GM12801 (cell line): Measurements from ENCODE around the gene HCFC2.

Experiments used
- TF ChIP-seq, protein P1 (sequence below): IDR thresholded peaks from one replicate; pipeline ENCODE4 v1.5.1; 2011; ENCODE audit warnings: control low read depth; ENCODE audit not compliant: insufficient read length; ENCODE audit errors: extremely low read depth

Gene HCFC2

GRCh38 chr12:104090685-104091084 lies 26.4 kb downstream of the HCFC2 start:
- TF ChIP-seq, protein P1, sequence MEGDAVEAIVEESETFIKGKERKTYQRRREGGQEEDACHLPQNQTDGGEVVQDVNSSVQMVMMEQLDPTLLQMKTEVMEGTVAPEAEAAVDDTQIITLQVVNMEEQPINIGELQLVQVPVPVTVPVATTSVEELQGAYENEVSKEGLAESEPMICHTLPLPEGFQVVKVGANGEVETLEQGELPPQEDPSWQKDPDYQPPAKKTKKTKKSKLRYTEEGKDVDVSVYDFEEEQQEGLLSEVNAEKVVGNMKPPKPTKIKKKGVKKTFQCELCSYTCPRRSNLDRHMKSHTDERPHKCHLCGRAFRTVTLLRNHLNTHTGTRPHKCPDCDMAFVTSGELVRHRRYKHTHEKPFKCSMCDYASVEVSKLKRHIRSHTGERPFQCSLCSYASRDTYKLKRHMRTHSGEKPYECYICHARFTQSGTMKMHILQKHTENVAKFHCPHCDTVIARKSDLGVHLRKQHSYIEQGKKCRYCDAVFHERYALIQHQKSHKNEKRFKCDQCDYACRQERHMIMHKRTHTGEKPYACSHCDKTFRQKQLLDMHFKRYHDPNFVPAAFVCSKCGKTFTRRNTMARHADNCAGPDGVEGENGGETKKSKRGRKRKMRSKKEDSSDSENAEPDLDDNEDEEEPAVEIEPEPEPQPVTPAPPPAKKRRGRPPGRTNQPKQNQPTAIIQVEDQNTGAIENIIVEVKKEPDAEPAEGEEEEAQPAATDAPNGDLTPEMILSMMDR = no peak

- TF ChIP-seq, protein P1 = no peak
These were observed 26.8 kb downstream of the HCFC2 start for GRCh38 chr12:104091136-104091535.

GRCh38 chr12:104094284-104094683 lies 30.0 kb downstream of the HCFC2 start:
- TF ChIP-seq, protein P1 = no peak

DNA sequence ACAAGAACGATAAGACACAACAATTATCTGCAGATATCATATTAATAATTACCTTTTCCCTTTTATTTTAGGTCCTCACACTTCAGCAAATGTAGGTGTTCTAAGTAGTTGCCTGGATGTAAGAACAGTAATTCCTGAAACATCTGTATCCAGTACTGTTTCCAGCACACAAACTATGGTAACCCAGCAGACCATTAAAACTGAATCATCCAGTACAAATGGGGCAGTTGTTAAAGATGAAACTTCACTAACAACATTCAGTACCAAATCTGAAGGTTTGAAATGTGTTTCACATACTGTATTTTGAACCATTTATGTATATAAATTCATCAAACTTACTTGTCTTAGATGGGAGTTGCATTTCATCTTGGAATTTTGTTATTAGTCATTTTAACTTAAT lies 31.0 kb downstream of the HCFC2 start:
- TF ChIP-seq, protein P1 = no peak

DNA sequence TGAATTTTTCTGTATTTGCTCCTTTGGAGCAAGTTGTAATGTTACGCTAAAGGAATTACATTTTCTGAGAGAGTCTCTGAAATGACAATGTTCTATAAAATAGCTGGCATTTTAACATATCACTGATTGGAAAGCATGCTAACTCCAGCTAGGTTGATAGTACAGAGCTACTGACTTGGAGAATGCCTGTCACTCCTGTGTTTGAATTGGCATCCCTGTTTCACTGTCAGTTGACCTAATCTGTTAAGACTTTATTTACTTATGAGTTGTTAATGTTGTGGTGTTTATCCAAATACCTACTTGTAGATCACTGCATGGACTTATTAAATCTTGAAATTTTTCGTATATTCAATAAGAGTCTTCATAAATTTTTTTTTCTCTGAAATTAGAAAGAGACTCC lies 33.6 kb downstream of the HCFC2 start:
- TF ChIP-seq, protein P1 = no peak

DNA sequence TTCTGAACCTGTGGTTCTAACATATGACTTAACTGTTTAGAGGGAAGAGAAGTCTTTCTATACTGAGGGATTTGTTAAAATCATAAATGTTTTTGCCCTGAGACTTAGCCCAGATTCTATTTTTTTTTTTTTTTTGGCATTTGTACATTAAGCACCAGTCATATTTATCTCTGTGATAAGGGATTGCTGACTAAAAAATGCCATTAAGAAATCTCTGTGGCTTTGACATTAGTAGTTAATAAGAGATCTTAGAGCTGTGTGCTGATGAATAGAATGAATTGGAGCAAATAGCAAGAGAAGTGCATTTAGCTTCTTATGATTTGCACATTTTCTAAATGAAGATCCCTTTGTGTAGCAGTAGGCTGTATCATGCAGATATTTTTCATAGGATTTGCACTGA lies 41.1 kb downstream of the HCFC2 start:
- TF ChIP-seq, protein P1 = no peak

GRCh38 chr12:104106965-104107364 lies 42.6 kb downstream of the HCFC2 start:
- TF ChIP-seq, protein P1 = no peak
